Right forelimb (tissue), 1 donor: ENCODE data around the gene SYNDIG1.
A peak's percentile ranks its signal among the peaks of the same experiment; 100 is the strongest.

ENCODE experiments used
- DNase-seq: peaks from one replicate; pipeline ENCODE4 v3.0.0-alpha.2; 2018

The SYNDIG1 gene

GRCh38 chr20:24640686-24641085, 171.3 kb downstream of the SYNDIG1 start:
- no peak for DNase-seq

- no peak for DNase-seq
These were observed 174.6 kb downstream of the SYNDIG1 start for GRCh38 chr20:24643731-24644626.

DNA sequence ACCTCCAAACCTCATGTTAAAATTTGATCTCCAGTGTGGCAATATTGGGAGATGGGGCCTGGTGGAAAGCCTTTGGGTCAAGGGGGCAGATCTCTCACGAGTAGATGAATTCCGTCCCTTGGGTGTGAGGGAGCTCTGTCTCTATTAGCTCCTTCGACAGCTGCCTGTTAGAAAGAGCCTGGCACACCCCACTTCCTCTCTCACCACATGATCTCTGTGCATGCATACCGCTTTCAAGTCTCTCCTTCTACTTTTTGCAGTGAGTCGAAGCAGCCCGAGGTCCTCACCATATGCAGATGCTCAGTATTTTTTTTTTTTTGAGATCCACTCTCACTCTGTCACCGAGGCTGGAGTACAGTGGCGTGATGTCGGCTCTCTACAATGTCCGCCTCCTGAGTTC, 176.9 kb downstream of the SYNDIG1 start:
- DNase-seq, result no peak

DNA sequence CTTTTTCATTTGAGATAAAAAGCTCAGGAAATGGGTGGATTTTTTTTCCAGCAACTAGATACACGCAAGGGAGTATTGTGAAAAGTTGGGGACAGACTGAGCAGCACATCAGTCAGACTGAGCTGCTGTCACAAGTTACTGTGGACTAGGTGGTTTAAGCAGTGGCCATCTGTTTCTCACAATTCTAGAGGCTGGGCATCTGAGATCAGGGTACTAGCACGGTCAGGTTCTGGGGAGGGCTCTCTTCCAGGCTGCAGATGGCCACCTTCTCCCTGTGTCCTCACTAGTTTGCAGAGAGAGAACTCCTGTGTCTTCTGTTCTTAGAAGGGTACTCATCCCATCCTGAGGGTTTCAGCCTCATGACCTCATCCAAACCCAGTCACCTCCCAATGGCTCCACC, 178.3 kb downstream of the SYNDIG1 start:
- DNase-seq, result no peak

DNA sequence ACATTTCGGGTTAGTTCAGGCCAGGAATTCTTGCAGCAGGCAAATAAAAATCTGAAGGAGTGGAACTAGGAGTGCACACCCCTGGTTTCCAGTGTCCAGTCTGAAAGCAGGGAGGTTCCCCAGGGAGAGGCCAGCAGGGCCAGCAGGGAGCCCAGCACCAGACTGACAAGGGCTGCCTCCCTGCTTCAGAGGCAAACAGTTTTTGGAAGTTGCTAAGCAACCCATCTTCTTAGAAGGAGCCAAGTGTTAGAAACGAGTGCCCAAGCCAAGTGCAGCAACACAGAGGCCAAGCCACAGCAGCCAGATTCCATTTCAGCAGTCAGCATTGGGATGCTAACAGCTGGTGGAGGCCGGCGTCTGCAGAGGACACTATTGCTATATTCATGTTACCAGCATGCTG, 179.1 kb downstream of the SYNDIG1 start:
- peak; percentile 44 for DNase-seq

DNA sequence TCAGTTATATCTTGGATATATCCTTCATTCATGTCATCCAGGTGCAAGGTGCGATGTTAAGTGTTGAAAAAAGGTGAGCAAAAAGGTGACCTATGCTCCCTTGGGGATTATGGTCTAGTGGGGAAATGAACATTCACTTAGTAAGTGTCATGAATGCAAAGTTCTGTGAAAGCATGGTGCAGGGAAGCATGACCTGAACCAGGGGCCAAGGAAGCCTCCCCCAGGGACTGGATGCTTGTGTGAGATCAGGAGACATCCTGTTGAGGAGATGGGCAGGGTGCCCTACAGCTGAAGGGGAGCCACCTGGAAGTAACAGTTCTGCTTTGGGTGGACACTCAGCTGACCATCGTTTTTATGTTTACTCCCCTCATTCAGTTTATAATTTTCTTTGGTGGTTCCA, 179.5 kb downstream of the SYNDIG1 start:
- no peak for DNase-seq

DNA sequence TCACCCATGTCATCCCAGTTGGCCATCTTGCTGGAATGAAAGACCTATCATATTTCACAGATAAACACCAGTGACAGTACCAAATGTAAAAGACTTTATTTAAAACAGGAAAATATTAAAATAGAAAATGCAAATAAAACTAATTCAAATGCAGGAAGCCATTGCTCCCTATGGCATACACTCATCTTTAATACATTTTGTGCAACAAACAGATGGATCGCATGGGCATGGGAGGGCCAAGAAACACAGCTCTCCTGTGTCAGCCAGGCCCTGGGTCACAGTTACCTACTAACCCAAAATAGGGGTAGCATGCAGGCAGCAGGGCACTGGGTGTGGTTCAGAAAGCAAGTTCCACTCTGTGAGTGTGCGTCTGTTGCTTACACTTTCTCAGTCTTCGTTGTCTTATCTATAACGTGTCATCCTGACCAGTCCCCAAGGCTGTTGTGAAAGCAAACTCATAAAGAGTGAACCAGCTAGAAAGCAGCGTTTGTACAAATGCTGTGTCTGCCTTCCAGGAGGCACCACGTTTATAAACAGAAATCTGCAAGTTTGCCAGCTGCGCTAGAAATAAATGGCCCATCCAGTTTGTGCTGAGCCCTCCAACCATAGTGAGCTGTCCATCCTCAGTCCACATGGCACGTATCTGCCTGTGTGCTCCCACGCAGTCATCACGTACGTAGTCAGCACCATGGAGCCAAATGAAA, 180.5 kb downstream of the SYNDIG1 start:
- no peak for DNase-seq

- no peak for DNase-seq
These were observed 181.9 kb downstream of the SYNDIG1 start for GRCh38 chr20:24651171-24651975.

- DNase-seq, result no peak
These were observed 182.5 kb downstream of the SYNDIG1 start for GRCh38 chr20:24651976-24652345.

DNA sequence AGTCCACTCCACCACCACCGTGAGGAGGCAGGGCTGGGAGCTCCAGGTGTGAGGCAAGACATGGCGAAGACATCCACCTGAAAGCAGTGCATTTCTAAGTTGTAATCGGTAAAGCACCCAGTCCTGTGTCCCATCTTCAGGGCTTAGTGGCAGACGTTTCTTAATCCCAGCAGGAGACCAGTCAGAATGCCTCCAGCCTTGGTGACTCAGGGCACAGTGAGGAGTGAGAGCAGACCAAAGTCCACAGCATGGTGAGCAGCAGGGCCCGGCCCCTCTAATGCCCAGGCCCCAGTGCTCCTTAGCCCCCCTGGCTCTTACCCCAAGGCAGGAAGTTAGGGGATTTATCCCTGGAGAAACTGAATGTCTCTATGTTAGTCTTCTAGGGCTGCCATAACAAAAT, 183.9 kb downstream of the SYNDIG1 start:
- DNase-seq, result no peak

DNA sequence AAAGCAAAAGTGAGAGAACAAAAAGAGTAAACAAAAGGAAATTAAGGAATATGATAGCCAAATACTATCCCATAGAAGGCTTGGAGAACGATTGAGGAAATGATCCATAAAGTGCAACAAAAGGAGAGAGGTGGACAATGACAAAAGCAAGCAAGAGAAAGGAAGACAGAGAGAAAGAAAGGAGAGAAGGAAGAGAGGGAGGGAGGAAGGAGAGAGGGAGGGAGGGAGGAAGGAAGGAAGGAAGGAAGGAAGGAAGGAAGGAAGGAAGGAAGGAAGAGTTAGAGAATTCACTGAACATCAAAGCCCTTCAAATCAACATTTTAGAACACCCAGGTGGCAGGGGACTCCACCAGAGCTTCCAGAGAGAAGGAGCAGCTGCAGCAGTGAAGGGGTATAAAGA, 185.0 kb downstream of the SYNDIG1 start:
- DNase-seq, result no peak

DNA sequence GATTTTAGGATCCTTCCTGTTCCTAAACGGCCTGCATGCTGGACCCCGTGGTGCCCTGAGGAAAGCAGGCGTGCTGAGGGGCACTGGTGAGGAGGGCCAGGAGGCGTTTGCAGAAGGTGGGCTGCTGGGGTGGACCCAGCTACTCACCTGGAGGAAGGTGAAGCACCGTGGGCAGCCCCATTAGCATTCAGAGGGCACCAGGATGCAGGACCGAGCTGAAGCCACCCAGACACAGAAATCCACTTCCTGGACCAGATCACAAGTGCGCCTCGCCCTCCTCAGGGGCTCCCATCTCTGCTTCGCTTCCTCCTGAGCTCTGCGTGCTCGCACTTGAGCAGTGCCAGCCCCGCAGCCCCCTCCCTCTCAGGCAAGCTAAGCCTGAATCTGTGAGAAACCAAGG, 187.0 kb downstream of the SYNDIG1 start:
- no peak for DNase-seq

GRCh38 chr20:24657196-24657595, 187.8 kb downstream of the SYNDIG1 start:
- peak; percentile 34 for DNase-seq

DNA sequence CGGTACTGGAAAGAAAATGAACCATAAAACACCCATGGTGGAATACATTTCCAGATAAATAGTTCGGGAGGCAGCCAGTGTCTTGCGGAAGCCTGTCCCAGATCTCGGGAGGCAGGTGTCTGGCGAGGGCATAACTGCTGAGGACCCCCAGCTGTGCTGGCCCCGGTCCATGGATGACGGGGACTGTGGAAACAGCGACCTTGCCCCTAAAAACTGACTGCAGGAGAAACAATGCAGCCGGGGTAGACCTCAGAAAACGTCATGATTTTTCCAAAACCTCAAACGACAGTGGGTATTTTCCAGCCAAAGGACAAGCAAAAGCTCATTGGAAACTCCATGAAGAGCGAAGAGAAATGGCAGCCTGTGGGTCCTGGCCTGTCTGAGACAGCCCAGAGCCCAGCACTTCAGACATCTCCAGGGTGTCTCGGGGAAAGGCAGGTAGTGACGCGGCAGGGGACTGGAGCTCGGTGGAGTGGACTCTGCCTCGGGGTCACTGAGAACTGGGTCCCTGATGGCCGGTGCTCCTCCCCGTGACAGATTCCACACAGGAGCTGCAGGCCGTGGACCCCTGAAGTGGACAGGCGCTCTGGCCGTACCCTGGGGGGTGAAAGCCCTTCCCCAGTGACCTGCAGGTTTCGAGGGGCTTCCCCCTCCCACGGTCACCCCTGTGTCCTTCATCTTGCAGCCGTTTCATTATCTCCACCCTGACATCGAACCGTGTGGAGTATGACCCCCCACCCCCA, 188.6 kb downstream of the SYNDIG1 start:
- peak; percentile 37 for DNase-seq

DNA sequence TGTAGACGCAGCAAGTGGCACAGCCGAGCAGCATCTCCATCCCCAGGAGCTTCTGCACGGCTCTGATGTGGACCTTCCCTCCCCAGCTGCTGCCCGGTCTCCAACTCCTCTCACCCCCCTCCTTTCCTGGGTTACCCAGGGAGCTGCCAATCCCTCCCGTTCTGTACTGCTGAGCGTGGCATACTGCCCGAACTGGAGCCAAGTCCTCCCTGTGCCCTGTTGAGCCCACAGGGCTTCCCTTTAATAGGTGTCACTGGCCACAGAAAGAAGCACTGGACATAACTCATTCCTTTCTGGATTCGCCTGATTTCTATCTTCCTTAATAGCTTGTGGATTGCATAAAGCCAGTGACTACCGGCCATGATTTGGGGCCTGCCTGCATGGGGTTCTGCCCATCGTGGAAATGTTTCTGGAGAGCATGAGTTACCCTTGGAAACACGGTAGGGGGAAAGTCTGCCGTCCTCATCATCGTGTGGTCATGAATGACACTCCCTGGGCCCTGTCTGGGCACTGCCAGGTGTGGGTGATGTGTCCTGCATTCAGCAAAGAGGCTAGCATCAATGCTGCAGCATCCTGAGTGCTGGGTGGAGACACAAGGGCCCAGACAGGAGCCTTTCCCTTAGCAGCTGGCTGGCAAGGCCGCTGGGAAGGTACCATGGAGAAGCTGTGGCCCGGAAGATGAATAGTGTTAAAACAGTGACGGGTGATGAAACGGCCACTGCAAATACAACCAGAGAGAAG, 189.7 kb downstream of the SYNDIG1 start:
- no peak for DNase-seq

- DNase-seq, result no peak
These were observed 190.4 kb downstream of the SYNDIG1 start for GRCh38 chr20:24659835-24660234.

DNA sequence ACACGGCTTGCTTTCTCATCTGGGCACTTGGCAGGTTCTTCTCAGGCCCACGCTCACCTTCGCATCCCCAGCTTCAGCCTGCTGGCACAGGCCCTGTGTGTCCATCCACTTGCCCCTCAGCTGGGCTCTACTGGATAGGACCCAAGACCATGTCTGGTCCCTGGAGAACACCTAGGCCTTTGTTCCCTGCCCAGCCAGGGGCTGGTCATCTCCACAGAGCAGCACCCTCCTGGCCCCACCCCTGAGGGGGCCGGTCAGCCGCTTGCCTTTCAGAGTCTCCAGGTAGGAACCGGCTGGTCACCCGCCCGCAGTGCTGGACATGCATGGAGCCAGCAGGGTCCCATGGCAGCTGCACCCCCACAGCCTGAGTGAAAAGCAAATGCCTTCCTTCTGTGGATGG, 191.2 kb downstream of the SYNDIG1 start:
- no peak for DNase-seq

- DNase-seq, result no peak
These were observed 191.8 kb downstream of the SYNDIG1 start for GRCh38 chr20:24661255-24661654.

- DNase-seq, result no peak
These were observed 192.9 kb downstream of the SYNDIG1 start for GRCh38 chr20:24662322-24662721.

DNA sequence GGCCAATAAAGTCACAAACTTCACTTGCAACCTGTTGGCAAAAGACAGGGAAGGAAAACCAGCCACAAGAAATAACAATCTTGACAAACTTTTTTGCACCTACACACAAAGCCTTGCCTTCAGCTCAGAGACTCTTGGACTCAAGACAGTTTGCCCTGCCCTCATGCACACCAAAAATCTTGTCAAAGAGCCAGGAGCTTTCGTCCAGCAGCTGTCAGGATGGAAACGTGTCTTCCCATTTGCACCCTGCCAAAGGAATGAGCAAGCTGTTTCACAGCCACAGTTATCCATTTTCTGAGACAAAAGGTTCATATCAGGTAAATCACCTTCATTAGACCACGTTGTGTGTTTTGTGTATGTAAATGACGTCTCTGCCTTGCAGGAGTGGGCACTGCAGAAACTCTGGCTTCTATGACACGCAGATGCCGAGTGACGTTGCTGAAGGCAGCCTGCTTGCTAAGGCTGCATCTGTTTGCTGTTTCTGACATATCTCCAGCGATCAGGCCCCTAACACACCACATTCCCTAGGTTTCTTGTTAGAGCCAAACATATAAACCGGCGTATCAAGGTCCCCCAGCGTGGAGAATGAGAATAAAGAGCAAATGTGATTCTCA, 193.4 kb downstream of the SYNDIG1 start:
- DNase-seq, result peak; percentile 56

DNA sequence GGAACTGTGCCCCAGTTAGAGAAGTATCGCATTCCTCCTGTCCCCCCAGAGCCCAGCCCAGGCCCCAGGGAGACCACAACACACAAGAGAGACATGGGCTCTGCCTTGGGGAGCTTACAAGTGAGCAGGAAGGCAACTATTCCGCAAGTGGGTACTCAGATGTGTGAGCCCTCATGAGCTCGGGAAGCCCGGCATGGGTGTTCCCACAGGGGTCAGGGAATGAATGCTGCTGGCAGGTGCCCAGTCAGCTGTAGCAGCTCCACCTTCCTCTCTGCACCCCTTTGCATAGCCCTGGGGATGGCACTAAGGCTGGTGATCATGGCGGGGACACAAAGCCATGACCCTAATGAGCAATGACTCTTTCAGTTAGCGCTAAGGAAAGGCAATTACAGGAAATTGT, 194.1 kb downstream of the SYNDIG1 start:
- peak; percentile 44 for DNase-seq
